ENCODE results near the gene SNN.
A peak's percentile ranks its signal among the peaks of the same experiment; 100 is the strongest.

Gene SNN

DNA sequence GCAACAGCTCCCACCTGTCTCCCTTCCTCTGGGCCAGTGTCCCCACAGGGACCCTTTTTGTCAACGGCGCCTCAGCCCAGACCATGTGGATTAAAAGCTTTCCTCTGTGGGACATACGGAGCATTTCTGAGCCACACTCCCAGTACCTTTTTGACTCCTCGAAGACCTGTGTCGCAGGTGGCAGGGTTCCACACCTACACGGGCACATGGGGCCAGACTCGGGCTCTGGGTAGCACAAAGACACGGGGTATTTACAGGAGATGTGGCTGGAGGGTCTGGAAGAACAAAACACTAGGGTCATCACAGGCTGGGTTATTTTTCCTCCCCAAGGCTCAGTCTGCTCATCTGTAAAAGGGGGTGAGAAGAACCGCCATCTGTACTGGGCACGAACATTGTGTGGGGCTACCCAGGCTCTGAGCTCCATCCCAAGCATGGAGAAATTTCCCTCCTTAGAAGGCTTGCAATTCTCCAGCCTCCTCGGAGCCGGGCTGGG is 32.5 kb upstream of the SNN start:
- DNase-seq = no peak

DNA sequence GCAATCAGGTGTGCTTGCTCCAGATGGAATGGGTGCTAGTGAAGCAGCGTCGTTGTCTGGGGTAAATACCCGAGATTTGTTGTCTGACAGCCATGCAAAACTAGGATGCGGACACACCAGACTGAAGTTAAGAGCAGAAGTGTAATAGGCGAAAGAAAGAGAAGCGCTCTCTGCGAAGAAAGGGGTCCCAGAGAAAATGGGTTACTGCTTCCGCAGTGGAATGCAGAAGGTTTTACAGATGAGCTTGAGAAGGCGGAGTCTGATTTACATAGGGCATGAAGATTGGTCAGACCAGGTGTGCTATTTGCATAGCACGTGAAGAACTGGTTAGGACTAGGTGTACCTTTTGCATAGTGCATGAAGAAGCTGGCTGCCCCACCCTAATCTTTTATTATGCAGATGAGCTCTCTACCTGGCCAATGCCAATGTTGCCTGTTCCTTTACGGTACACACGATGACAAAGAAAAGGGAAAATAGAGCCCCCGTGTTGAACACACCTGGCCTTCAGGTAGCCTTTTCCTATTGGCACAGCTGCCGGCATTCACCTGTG is 32.0 kb upstream of the SNN start:
- peak; percentile 36 for DNase-seq

DNA sequence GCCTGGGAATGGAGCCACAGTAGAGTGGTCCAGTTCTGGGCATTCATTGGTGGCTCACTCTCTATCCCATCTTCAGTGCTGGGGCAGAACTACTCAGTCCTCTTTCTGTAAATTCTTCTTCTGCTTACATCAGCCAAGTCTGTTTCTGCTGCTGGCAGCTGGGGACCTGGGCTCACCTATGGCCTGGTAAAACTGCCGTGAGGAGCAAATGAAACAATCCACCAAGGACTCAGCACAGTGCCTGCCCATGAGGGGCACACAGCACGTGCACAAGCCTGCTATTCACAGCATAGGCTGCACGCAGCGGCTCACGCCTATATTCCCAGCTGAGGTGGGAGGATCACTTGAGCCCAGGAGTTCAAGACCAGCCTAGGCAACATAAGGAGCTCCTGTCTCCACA is 30.9 kb upstream of the SNN start:
- DNase-seq = no peak

DNA sequence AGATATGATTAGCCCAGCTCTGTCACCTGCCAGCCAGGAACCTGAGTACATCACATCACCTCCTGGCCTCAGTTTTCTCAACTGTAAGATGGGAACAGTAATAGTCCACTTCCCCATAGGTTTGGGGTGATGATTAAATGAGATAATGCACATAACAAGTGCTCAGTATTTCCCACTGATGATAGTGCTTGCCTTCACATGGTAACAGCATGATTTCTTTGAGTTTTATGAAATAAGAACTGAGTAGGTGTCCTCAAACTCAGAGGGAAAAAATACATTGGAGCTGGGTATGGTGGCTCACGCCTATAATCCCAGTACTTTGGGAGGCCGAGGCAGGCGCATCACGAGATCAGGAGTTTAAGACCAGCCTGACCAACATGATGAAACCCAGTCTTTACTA is 30.1 kb upstream of the SNN start:
- no peak for DNase-seq

DNA sequence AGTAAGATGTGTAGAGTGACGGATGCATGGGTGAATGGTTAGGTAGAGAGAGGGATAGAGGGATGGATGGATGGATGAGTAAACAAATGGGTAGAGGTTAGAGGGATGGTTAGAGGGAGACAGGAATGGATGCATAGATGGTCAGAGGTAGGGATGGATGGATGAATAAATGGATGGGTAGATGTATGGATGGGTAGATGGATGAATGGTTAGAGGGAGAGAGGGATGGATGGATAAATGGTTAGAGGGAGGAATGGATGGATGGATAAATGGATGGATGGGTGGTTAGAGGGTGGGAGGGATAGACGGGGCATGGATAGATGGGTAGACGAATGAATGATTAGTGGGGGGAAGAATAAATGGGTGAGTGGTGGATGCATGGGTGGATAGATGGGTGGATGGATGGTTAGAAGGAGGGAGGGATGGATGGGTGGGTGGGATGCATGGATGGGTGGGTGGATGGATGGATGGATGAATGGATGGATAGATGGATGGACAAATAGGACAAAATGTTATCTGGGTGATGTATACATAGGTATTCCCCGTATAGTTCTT is 29.2 kb upstream of the SNN start:
- DNase-seq = no peak

DNA sequence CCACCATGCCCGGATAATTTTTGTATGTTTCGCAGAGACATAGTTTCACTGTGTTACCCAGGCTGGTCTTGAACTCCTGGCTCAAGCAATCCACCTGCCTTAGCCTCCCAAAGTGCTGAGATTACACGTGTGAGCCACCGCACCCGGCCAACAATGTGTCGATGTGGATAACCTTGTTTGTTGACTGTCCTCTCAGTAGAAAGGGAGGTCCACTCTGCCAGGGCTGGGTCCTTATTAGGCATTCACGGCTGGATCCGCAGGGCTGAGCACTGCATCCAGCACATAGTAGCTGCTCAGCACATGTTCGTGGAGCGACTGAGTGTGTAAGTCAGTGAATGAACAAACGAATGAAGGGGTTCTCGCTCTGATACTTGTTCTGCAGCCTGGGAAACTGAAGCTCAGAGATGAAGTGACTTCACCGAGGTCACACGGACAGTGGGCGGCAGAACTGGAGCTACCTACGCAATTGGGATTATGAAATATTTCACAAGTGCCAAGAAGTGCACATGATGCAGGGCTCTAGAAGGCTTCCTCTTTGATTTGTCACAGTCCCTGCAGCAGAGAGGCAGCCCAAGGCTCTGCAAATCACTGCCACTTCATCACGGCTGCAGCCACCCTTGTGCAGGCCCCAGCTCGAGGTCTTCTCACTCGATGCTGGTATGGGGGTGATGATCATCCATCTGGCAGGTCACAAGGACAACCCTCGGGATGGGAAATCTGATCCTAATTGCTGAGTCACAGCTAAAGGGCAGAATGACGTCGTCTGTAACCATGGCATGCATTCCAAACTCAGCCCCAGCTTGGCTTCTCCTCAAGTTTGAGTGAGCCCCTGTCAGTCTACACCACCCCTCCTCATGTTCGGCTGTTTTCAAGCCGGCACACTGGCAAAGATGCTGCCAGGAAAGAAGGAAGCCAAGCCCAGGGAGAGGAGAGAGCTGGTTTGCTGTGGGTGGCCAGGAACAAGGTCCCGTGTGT is 28.0 kb upstream of the SNN start:
- no peak for DNase-seq

DNA sequence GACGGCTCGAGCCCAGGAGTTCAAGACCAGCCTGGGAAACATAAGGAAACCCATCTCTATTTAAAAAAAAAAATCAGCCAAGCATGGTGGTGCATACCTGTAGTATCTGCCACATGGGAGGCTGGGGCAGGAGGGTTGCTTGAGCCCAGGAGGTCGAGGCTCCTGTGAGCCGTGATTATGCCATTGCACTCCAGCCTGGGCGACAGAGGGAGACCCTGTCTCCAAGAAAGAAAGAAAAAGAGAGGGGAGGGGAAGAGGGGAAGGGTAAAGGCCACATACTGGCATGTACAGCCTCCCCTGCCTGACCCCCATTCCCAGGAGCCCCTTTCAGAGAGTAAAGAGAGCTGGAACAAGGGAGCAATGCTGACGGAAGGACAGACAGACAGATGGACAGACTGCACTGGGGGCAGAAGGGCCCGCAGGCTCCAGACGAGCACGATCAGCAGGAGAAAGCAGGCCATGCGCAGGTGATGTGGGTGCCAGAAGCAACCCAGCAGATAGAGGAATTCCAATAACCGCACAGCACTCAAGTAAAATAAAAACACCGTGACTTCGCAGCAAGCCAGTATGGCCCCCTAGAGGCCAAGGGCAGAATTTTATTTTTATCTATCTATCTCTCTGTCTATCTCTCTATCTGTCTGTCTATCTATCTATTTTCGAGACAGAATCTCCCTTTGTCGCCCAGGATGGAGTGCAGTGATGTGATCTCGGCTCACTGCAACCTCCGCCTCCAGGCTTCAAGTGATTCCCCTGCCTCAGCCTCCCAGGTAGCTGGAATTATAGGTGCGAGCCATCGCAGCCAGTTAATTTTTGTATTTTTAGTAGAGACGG is 27.1 kb upstream of the SNN start:
- DNase-seq = no peak

DNA sequence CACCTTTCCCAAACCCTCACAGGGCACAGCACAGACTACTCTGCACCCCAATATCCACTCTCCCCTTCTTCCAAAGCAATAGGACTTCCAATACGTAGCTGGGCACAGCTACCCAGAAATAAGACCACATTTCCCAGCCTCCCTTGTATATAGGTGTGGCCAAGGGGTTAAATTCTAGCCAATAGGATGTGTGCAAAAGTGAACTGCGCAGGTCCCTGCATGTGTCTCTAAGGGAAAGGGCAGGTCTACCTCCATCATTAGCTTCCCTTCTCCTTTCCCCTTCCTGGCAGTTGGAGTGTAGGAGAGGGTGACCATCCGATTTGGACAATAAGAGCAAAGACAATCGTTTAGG is 25.5 kb upstream of the SNN start:
- DNase-seq = no peak

DNA sequence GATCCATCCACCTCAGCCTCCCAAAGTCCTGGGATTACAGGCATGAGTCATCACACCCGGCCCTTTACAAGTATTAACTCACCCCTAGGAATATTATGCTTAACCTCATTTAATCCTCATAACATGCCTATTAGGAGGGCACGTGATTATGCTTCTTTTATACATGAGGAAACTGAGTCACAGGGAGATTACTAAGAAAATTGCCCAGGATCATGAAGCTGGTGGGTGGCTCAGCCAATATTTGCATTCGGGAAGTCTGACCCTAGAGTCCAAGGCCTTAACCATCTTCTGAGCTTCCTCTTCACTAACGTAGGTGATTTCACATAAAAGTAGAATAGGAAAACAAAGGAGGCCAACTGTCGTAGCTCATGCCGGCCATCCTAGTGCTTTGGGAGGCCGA is 19.0 kb upstream of the SNN start:
- no peak for DNase-seq

DNA sequence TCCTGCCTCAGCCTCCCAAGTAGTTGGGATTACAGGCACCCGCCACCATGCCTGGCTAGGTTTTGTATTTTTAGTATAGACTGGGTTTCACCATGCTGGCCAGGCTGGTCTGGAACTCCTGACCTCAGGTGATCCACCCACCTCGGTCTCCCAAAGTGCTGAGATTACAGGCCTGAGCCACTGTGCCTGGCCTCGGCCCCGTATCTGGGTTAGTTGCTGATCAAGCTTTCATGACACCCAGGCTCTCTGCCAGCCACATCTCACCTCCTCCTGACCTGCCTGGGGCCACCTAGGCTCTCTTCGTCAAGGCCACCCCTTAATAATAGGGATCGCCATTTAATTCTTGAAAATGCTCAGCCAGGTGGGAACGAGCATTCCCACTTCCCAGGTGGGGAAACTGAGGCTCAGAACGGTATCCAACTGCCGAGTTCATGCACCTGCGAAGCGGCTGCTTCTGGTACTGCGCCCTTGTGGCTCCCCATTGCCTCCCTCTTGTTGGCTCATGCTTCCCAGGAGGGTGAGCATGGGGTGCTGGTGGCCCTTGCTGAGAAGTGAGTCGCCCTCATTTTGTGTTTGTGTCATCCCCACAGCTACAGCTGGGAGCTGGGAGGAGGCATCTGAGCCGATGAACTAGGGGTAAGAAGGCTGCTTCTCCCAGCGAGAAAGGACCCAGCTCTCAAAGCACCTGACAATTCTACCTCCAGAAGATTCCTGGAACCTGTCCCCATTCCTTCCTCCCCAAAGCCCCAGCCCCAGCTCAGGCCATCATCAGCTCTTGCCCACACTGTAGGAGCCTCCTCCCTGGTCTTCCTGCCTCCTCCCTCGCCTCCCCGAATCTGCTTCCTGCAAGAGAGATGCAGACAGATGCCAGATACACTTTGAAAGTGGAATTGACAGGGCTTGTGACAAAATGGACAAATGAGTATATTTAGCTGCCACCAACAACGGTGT is 17.3 kb upstream of the SNN start:
- no peak for DNase-seq

DNA sequence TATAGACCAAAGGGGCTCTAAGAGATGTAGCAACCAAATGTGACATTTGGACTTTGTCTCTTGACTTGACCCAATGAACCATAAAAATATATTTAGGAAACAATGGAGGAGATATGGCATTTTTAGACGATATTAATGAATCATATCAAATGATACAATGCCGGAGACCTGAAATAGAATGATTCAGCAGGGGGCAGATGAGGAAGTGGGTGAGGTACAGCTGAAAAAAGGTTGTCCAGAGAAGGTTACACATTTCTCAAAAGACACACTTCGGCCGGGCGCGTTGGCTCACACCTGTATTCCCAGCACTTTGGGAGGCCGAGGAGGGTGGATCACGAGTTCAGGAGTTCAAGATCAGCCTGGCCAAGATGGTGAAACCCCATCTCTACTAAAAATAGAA is 16.5 kb upstream of the SNN start:
- no peak for DNase-seq

DNA sequence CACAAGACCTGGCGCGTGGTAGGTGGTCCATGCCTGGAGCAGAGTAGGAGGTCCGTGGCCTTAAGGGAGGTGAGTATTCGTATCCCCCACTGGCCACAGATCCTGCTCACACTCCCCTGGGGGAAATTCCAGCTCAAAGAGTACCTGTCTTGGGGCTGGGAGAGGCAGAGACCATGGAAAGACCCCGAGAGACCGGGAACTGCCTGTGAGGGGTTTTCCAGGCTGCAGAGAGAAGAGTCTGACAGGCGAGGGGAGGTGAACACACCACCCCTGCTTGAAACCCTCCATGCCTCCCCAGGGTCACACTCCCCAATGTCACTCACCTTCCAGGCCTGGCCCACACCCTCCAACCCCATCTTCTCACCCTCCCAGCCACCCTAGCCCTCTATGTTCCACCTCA is 12.6 kb upstream of the SNN start:
- DNase-seq = no peak

DNA sequence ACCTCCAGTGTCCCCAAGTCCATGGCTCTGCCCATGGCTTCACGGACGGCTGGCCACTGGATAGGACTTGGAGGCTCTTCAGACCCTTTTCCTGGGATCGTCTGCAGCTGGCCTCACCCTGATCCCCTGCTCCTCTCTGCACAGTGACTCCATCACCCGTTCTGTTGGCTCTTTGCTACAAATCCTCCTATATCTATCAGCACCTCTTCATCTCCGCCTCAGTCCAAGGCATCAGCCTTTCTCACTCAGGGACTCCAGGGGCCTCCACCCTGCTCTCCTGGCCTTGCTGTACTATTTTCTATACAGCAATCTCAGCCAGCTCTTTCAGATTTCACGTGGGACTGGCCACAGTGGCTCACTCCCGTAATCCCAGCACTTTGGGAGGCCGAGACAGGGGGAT is 10.7 kb upstream of the SNN start:
- DNase-seq = no peak

DNA sequence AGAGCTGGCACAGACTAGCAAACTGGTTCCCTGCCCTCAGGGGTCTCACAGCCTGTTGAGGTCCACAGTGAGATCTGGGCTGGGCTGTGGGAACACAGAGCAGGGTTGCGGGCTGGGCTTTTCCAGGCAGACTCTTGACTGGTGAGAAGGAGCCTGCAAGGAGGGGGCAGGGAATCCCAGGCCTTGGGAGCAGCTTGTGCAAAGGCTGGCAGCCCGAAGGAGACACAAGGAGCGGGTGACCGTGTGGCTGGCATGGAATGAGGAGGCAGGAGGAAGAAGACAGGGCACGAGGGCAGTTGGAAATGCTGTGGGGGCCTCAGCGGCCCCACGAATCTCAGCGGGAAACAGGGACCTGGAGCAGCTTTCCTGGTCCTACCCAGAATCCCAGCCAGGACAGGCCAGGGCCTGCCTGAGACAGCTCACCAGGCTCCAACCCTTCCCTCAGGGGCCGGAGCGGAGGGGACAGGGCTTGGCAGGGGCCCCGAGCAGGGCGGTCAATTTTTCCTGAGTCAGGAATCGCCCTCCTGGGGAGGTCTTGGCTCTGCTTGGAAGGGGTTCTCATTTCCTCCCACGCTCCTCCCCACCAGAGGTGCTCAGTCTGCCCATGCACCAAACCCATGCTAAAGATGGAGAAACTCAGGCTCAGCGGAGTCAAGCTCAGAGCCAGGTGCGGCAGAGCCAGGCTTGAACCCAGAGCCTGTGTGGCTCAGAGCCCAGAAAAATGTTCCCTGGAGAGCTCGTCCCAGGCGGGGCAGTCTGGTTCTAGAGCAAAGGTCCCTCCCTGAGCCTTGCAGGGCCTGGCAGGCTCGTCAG is 9.2 kb upstream of the SNN start:
- no peak for DNase-seq

DNA sequence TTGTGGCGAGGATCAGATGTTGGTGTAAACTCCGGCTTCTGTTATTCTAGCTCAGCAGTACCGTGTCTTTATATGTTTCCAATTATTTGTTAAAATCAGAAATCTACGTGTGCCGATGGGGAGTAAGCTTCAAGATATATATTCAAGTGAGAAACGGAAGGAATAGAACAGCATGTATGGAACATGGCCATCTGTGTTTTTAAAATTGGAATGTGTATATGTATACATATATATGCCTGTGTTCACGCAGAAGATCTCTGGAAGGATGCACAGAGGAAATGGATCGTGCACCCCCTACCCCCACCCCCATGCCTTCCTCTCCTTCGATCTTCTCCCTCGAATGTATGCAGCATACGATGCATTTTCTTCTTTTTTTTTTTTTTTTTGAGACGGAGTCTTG is 7.7 kb upstream of the SNN start:
- no peak for DNase-seq

DNA sequence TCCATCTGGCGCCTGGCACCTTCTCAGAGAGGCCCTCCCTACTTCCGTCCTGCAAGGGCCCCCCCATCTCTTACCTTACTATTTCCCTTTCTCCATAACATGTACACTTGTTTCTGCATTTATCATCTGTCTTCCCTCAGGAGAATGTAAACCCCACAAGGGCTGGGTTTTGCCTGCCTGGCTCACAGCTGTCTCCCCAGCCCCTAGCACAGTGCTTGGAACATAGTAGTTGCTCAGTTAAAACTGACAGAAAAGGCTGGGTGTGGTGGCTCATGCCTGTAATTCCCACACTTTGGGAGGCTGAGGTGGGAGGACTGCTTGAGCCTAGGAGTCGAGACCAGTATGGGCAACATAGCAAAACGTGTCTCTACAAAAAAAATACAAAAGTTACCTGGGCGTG is 5.7 kb upstream of the SNN start:
- no peak for DNase-seq

DNA sequence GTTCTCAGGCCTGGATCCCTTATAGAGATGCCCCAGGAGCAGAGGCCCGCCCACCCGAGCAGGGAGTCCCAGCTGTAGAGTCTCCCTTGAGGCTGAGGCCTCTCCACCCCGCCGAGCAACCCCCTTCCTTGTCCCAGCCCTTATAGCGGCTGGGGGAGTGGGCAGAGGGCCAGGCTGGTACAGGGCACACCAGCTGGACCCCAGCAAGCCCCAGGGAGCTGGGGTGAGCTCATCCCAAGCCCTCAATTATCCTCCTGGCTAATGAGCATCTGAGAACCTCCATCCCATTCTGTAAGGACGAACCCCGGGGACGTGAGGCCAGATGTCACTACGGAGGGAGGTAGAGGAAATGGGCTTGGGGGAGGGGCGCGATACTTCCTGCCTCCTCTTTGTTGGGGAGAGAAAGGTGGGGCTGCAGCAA is 3.2 kb upstream of the SNN start:
- no peak for DNase-seq

DNA sequence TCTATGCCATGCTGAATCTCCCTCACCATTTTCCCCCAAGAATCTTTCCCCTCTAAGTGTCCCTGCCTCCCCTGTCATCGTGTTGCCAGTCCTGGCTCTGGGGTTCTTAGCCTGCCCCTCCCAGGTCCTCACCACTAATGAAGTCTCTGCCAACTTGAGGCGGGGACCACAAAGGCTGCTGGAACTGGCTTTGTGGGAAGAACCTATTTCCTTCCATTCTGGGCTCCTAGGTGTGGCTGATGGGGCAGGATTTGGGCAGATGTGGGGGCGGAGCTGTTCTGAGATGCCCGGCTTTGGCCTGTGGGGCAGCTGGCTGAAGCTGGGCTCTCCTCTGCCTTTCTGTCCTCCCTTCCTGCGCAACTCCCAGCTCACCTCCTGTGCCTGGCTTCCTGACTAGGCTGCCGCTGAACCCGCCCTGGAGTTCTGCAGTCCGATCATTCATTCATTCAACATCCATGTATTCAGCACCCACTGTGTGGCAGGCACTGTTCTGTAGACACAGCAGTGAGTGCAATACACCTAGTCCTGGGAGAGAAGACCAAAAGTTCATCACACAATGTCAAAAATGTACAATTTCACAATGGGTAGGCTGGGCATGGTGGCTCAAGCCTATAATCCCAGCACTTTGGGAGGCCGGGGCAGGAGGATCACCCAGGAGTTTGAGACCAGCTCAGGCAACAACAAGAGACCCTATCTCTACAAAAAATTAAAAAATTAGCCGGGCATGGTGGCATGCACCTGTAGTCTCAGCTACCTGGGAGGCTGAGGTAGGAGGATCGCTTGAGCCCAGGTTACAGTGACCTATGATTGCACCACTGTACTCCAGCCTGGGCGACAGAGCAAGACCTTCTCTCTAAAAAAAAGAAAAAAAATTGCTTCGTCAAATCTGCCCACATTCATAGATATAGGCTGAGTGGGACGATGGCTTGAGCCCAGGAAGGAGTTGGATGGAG is 1.9 kb upstream of the SNN start:
- no peak for DNase-seq

DNA sequence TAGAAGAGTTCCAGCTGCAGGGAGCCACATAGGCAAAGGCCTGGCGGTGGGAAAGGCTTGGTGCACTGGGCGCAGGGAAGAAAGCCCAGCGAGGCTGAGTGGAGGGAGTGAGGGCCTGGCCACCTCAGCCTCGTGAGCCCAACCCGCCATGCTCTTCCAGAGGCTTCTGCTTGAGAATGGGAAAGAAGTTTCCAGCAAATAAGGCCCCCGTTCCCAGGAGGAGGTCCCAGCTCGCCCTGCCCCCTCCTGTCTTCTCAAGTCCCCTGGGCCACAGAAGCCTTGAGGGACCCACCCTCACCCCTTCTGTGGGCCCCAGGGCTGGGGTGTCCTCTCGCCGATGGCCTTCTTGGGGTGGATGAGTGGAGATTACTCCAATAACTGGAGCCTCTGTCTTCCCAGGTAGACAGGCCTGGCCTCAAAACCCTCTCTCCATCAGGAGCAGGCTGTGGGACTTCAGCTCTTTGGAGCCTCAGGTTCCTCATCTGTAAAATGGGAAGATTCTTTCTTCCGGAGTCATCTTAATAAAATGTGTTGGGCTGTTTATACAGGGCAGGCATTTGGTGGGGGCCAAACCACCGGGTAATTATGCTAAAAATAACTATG is 933 bp upstream of the SNN start:
- no peak for DNase-seq

All from NCI-H187 treated with DMSO at 0.1 percent for 48 hours (cell line).